ENCODE measurements around the gene NKAPD1.
"Not testable (repeated sequence)": the region's sequence is repeated elsewhere in the genome, so short reads cannot be mapped to it uniquely, and the experiment has no call there.

Gene NKAPD1

DNA sequence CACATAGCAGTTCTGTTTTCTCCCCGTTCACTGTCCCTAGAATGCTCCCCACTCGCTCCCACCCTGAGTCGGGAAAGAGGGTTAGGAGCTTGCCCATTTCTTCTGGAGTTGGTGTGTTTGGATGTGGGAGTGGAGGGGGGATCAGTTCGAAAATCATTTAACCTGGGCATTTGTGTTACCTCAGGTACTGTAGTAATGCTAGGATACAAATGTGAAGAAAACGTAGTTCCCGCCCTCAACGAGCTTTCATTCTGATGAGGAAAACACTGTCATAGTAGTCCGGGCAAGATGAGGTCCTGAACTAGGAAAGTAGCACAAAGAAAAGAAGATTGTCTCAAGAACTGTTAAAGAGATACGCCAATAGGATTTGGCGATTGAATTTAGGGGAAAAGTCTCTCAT is 13.1 kb downstream of the NKAPD1 start:
- DNase-seq, result no peak

GRCh38 chr11:112095302-112095701 is 21.2 kb downstream of the NKAPD1 start:
- not testable (repeated sequence) for DNase-seq

GRCh38 chr11:112096194-112096593 is 22.1 kb downstream of the NKAPD1 start:
- no peak for DNase-seq

DNA sequence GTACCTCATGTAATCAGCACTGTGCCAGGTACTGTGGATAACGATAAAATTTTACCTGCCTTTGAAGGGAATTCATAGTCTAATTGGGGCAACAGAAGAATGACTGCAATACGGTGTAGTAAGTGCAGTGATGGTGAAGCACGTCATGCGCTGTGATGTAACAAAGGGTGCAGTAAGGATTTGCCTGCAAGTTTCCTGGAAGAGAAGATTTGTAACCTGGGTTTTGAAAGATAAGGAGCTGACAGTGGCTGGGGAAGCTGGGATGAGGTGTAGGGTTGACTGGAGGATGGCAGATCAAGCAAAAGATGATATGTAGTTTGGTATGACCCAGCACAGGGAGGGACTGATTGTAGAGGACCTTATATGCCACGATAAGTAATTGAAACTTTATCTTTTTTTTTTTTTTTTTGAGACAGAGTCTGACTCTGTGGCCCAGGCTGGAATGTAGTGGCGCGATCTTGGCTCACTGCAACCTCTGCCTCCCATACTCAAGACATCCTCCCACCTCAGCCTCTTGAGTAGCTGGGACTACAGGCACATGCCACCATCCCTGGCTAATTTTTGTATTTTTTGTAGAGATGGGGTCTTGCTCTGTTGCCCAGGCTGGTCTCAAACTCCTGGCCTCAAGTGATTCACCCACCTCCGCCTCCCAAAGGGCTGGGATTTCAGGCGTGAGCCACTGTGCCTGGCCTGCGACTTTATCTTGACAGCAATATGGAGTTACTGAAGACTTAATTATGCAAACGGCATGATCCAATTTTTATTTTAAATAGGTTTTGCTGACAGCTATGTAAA is 23.8 kb downstream of the NKAPD1 start:
- DNase-seq, result no peak

- DNase-seq, result no peak
These were observed 26.4 kb downstream of the NKAPD1 start for GRCh38 chr11:112100462-112100861.

DNA sequence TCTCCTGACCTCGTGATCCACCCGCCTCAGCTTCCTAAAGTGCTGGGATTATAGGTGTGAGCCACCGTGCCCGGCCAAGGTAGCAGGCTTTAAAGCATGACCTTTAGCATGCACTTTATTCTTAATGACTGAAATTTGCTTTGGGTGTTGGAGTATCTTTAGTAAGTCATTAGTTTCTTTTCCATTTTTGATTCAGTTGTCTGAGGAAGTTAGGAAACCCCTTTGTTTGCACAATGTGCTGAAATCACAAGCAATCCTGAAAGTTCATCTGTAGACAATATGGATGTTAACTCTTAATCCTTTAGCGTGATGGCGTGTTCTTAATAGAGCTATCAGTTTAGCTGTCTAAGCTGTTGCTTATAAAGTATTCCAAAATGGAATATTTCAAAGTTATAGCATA is 29.3 kb downstream of the NKAPD1 start:
- no peak for DNase-seq

GRCh38 chr11:112106070-112106469 is 32.0 kb downstream of the NKAPD1 start:
- DNase-seq, result no peak

- DNase-seq, result peak; percentile 79
These were observed 39.7 kb downstream of the NKAPD1 start for GRCh38 chr11:112113539-112114457.

DNA sequence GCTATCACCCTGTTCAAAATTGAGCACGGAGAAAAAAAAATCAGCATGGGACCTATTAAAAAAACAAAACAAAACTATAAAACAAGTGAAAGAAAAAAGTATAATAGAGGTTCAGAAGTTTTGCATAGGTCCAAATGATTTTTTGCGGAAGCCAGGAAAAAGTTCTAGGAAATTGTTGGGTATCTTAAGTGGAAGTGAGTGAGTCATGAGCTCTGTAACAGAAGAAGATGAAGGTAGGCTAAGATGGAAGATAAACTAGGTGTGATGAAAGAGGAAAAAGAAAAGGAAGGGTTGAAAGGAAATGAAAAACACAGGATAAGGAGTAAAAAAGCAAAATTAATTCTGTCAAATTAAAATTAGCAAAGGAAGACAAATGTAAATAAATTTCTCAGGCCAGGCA is 40.4 kb downstream of the NKAPD1 start:
- DNase-seq, result no peak

DNA sequence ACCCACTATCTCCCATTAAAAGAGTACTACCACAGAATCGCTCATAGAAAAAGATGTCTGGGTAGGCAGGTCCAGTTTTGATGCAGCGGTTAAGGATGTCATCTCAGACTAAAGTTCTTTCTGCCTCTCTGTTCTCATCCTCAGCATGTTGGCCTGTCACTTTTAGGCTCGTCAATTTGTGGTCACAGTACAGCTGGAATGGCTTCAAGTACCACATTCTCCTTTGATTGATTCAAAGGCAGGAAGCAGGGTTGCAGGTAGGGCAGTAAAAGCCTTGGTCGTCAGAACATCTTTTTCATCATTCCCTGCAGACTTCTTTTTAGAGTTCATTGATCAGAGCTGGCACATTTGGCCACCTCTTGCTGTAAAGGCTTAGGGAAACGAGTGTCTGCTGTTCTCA is 41.3 kb downstream of the NKAPD1 start:
- DNase-seq, result no peak

DNA sequence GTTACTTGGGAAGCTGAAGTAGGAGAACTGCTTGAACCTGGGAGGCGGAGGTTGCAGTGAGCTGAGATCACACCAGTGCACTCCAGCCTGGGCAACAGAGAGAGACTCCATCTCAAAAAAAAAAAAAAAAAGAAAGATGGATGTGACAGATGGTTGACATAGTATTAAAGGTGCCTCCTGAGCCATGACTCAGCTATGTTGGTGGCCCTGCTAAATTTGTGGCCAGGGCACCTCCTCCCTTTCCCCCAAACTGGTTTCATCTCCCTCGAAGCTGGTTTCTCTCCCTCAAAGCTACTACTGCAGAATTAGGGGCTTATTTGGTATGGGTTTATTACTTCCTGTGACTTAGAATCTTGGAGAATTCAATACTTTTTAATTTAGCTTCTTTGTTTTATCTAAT is 44.1 kb downstream of the NKAPD1 start:
- no peak for DNase-seq

- DNase-seq, result no peak
These were observed 48.0 kb downstream of the NKAPD1 start for GRCh38 chr11:112121981-112122615.

DNA sequence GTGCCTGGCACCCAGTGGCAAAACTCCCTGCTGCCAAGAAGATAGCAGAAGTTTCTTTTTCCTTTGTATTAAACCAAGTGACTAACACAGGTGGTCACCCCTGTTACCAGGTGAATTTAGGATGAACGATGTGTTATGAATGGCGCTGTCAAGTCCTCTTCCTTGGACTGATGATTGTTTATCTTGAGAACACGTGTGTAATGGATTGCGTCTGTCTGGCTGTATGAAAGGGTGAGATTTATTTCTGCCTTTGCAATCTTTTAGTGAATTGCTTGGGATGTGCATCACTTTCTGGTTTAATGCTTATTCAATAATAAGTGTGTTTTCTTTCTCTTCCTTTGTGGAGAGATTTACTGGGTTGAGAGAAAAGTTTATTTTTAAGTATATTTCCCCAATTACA is 49.0 kb downstream of the NKAPD1 start:
- DNase-seq, result no peak

- DNase-seq, result no peak
These were observed 53.0 kb downstream of the NKAPD1 start for GRCh38 chr11:112127056-112127455.

DNA sequence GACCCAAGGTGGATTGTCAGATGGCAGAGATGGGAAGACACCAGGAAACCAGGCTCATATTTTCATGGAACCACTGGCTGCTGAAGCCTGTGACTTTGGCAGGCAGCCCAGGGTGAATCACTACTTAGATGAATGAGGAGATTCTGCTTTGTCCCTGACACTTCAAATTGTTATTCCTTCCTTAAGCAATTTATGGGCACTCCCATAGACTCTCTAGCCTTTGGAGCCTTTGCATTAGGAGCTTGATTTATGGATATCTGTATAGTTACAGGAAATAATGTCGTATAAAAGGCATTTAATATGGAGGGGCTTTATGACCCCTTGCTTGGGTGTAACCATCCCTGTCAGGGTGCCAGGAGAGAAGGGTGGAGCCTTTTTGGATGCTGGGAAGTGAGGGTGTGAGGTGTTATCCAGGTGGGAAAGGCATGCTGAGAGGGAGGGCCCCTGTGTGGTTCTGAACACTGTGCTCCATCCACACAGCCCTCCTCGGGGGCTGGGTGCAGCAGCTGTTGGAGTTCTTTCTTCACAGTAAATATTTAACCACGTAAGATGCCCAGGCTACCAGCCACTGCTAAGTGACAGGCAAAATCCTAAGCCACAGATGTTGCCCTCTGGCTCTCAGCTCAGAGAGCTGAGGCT is 54.5 kb downstream of the NKAPD1 start:
- DNase-seq, result peak; percentile 84

- DNase-seq, result no peak
These were observed 55.6 kb downstream of the NKAPD1 start for GRCh38 chr11:112129656-112130055.

- DNase-seq, result no peak
These were observed 58.6 kb downstream of the NKAPD1 start for GRCh38 chr11:112132737-112133136.

- no peak for DNase-seq
These were observed 60.4 kb downstream of the NKAPD1 start for GRCh38 chr11:112134473-112134872.
